NCI-H146 treated with DMSO at 0.1 percent for 48 hours (cell line): ENCODE measurements around the gene ATP6V0A1.
A peak's percentile ranks its signal among the peaks of the same experiment; 100 is the strongest.

ENCODE experiments used
- DNase-seq: peaks from one replicate; lab custom pipeline; 2025; ENCODE audit not compliant: unreplicated experiment; lab: John Stamatoyannopoulos, UW

Gene ATP6V0A1

DNA sequence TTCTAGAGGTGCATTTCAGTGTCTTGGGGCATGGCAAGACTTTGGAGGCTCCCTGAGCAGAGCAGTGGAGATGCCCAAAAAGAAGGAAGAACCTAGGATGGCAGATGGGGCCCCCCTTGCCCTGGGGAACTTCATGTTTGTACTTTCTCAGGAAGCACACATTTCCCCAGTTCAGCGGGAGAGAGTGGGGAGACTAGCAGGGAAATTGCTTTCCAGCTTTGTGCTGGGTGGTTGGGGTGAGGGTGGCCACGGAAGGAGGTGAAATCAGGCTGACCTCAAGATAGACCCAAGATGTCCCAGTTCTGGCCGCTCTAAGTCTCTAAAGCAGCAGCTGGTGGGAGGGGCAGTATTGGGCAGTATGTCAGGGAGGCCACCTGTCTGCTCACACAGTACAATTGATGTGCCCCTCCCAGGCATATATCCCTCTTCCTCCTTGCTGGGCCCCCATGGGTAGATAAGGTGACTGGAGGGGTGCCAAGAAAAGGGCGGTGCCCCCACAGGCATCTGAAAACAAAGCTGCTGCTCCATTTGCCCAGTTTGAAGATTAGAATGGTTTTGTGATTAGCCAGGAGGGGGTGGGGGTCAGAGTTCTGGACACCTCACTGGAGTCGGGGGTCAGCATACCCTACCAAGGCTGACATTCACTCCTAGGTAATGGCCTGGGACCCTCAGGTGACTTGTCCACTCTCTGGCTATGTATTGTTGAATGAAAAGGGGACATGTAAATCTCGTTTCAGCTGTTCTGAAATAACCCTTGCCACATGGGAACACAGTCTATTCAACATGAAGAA, 60.3 kb downstream of the ATP6V0A1 start:
- no peak for DNase-seq

DNA sequence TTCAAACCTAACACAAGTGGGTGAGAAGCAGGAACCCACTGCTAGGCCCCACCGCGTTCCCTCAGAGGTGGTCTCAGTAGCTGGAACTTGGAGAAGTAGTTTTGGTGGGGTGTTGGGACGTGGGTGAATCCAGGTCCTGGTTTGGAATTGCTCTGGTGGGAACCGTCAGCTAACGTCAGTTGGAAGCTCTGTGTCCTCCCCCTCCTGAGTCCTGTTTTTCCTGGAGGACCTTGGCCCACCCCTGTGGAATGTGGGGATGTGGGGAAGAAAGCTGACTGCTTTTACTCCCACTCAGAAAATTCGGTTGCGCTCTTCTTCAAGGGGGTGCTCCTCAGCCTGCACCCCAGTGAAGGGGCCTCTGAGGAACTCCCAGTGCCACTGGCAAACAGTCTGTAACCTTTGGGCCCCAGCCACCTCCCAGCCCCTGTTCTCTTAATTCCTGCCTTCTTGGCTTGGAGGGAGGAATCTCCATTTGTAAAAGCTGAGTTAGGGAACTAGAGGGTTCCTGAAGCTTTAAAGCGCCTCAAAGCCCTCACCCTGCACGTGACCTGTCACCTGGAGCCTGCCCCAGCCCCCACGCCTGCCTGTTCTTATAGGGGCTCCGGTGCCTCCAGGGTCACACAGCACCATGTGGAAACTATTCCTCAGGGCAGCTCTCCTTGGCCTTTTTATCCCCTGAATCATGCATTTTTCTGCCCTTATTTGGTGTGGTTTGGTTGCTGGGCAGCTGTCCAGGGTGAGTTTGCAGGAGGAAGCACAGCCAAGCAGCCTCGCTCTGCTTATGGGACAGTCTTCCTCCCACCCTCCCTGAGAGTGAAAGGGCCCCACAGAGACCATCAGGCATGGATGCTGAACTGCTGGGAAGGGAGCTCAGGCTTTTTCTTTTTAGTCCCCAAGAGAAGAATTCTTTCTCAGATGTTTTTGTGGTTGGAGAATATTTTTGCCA, 61.1 kb downstream of the ATP6V0A1 start:
- no peak for DNase-seq

DNA sequence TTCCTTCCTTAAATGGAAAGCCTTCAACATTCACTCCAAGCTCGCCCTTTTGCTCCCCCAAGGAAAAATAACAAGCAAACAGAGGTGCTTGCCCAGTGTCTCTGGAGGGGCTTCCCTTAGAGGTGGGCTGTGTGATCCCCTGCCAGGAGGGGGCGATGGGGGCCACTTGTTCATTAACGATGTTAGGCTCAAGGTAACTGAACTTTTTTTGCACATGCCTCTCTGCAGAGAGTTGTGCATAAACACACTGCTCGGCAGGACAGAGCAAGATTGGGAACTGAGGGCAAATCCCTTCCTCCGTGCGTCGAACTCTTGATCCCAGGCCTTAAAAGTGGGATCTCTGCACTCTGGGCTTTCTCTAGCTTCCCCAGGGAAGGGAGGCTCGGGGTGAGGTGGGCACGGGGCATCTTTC, 61.9 kb downstream of the ATP6V0A1 start:
- no peak for DNase-seq

DNA sequence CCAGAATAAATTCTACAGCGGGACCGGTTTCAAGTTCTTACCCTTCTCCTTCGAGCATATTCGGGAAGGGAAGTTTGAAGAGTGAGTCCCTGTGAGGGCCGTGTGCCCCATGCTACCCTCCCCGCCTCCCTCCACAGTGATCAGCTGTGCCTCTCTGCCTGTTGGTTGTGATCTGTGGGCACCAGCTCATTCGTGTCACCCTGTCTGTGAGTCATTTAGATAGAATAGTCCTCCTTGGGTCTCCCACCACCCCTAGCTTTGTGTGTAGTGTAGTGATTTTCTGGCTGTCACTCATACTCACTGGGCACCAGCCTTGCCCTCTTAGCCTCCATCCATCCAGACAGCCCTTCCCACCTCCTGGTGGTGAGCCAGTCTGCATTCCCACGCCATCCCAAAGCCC, 62.4 kb downstream of the ATP6V0A1 start:
- no peak for DNase-seq

DNA sequence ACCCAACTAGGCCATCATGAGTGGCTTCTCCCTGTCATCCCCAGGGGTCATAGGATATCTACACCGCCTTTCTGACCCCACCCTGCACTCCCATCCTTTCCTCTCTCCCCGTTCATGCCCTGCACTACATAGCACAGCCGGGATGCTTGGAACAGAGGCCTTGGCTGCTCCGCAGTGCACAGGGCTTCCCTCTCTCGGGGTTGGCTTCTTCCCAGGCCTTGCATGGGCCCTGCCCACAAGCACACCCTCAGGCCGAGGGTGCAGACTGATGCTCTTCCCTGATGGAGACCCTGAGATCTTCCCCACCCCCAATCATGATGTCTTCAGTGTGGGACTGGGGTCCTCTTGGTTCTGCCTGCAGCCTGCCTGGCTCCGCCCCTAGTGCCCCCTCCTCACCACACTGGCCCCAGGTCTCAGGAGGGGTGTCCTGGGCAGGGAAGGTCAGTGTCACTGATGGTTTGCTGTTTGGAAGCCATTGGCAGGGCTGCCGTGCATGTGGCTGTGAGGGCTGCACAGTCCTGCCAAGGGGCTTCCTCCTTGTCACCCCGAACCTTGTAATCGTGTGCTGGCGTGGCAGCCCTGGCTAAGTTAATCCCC, 63.1 kb downstream of the ATP6V0A1 start:
- DNase-seq: no peak

DNA sequence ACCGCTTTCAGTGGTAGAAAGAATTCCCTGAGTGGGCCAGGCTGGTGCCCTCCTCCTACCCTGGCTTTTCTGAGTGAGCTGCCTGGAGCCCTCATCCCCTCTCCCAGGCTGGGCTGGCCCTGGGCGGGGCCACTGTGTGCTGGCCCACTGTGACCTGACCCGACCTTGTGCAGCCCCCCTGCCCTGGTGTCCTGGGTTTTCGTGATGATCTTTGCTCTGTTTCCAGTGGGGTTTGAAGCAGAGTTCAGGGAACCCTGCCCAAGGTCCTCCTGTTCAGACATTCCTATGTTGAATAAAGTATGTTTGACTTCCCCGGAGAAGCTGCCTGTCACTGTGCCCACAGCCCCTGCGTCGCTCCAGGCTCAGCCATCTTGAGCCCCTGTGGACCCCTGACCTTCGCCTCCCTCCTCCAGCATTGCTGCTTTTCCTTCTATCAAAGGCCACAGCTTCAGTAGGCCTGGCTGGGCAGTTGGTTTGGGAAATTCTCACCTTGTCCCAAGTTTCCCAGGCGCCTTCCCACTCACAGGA, 63.6 kb downstream of the ATP6V0A1 start:
- DNase-seq: no peak

DNA sequence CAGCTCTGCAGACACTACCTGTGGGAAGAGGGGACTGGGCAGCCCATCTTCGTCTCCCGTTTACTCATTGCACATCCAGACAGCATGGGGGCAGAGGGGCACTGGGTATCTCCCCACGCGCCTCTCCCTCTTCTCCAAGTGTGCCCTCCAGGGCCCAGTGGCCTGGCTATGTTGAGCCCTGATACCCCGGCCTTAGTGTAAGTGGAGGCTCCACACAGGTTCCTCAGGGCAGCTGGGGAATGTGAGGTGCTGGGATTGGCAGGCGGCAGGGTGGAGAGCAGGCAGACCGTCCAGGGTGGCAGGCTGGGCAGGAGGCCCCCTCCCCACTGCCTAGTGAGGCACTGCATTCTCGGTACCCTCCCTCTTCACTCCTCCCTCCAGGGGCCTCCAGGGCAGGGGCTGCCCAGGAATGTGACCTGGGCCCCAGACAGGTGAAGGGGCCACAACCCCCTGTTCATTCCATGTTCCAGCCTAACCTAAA, 64.2 kb downstream of the ATP6V0A1 start:
- no peak for DNase-seq

DNA sequence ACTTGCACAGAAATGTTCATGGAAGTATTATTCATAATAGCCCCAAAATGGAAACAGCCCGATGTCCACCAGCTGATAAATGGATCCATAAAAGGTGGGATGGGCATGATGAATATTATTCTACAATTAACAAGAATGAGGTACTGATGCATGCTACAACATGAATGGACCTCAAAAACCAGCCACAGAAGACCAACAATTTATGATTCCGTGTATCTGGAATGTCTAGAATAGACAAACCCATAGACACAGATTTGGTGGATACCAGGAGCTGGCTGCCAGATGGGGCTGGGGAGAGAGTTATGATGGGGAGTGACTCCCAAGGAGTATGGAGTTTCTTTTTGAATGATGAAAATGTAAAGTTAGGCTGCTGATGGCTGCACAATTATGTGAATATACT, 66.5 kb downstream of the ATP6V0A1 start:
- DNase-seq: no peak

DNA sequence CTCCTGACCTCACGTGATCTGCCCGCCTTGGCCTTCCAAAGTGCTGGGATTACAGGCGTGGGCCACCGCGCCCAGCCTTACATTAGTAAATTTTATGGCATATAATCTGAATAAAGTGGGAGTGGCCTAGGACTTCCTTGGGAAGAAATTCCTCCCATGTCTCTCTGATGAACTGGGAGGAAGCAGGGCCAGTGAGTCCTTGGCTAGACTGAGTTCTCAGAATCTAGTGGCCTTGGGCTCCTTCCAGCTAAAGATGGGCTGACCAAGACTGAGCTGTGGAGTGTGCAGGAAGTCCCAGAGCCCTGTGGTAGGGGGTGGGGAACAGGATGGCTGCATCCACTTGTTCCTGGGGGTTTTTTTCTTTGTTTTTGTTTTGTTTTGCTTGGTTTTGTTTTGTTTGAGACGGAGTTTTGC, 67.4 kb downstream of the ATP6V0A1 start:
- no peak for DNase-seq

DNA sequence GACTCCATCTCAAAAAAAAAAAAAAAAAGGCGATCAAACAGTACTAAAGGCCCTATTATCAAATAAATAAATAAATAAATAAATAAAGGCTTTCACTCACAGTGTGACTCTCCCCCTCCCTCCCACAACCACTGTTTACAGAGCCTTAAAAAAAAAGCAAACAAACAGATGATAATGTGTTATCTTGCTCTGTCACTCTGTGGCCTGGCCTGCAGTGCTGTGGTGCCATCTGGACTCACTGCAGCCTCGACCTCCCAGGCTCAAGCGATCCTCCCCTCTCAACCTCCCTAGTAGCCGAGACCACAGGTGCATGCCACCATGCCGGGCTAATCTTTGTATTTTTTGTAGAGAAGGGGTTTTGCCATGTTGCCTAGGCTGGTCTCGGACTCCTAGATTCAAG, 69.3 kb downstream of the ATP6V0A1 start:
- DNase-seq: no peak

DNA sequence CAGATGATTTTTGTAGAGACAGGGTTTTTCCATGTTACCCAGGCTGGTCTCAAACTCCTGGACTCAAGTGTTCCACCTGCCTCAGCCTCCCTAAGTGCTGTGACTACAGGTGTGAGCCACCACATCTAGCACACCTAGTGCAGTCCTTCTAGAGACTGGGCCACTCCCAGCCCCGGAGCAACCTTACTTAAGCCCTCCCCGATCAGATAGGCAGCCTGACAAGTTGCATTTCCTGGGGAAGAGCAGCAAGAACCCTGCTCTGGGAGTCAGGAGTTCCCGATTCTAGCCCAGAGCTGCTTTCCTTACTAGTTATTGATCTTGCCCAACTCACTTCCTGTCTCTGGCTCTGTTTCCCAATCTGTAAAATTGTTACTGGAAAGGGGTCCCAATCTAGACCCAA, 70.4 kb downstream of the ATP6V0A1 start:
- DNase-seq: no peak

DNA sequence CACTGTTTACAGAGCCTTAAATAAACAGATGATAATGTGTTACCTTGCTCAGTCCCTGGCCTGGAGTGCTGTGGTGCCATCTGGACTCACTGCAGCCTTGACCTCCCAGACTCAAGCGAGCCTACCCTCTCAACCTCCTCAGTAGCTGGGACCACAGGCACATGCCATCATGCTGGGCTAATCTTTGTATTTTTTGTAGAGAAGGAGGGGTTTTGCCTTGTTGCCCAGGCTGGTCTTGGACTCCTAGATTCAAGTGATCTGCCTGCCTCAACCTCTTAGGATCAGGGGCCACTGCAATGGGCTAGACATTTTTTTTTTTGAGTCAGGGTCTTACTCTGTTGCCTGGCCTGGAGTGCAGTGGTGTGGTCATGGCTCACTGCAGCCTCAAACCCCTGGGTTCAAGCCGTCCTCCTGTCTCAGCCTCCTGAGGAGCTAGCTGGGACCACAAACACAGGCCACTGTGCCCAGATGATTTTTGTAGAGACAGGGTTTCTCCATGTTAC, 72.3 kb downstream of the ATP6V0A1 start:
- DNase-seq: peak; percentile 56

DNA sequence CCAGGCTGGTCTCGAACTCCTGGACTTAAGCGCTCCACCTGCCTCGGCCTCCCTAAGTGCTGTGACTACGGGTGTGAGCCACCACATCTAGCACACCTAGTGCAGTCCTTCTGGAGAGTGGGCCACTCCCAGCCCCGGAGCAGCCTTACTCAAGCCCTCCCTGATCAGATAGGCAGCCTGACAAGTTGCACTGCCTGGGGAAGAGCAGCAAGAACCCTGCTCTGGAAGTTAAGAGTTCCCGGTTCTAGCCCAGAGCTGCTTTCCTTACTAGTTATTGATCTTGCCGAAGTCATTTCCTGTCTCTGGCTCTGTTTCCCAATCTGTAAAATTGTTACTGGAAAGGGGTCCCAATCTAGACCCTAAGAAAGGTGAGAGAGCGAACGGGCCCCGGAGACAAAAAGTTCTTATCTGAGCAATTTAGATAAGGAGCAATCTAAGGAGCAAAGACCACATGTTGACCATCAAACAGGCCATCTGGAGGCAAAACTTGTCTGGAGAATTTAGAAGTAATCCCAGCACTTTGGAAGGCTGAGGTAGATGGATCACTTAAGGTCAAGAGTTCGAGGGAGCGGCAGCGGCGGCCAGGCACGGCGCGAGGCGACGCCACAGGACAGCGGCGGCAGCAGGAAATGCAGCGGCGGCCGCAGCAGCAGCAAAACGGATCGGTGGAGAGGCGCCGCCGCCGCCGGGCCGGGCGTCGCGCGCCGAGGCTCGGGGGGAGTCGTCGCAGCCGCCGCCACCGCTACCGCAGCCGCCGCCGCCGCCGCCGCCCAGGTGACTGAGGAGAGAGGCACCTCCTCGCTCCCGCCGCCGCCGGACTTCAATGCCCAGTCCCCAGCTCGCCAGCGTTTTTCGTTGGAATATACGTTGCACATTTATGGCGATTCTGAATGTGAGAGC, 73.0 kb downstream of the ATP6V0A1 start:
- no peak for DNase-seq

DNA sequence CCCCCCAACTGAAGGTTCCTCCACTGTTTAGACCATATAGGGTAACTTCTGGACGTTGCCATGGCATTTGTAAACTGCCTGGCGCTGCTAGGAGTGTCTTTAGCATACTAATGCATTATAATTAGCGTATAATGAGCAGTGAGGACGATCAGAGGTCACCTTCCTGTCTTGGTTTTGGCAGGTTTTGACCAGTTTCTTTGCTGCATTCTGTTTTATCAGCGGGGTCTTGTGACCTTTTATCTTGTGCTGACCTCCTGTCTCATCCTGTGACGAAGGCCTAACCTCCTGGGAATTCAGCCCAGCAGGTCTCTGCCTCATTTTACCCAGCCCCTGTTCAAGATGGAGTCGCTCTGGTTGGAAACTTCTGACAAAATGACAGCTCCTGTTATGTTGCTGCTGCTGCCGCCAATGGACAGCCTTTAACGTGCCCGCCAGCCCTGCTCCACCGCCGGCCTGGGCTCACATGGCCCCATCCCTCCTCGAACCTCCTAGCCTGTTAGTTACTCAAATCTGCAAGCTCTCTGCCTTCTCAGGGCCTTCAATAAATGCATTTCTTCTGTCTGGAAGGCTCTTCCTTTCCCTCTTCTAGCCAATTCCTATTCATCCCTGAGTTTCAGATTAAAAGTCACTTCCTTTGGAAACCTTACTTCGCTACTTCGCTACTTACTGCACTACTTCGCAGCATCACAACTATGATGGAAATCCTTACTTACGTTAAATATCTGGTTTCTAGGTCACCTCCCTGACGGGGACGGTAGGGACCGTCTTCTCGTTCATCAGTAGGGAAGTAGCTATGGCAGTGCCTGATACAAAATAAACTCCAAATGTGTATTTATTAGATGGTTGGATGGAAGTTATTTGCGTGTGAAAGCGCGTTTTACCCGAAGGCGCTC, 76.7 kb downstream of the ATP6V0A1 start:
- no peak for DNase-seq

DNA sequence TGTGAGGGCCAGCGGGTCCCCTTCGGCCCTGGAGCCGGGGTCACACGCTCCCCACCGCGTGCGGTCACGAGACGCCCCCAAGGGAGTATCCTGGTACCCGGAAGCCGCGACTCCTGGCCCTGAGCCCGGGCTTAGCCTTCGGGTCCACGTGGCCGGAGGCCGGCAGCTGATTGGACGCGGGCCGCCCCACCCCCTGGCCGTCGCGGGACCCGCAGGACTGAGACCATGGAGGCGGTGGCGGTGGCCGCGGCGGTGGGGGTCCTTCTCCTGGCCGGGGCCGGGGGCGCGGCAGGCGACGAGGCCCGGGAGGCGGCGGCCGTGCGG, 77.3 kb downstream of the ATP6V0A1 start, which contains the start of gene NAGLU:
TSS of gene NAGLU (plus strand) at position 194 of the 324 bp plus-strand sequence. CDS start at position 226, 32 bp downstream.
- DNase-seq: peak; percentile 59

DNA sequence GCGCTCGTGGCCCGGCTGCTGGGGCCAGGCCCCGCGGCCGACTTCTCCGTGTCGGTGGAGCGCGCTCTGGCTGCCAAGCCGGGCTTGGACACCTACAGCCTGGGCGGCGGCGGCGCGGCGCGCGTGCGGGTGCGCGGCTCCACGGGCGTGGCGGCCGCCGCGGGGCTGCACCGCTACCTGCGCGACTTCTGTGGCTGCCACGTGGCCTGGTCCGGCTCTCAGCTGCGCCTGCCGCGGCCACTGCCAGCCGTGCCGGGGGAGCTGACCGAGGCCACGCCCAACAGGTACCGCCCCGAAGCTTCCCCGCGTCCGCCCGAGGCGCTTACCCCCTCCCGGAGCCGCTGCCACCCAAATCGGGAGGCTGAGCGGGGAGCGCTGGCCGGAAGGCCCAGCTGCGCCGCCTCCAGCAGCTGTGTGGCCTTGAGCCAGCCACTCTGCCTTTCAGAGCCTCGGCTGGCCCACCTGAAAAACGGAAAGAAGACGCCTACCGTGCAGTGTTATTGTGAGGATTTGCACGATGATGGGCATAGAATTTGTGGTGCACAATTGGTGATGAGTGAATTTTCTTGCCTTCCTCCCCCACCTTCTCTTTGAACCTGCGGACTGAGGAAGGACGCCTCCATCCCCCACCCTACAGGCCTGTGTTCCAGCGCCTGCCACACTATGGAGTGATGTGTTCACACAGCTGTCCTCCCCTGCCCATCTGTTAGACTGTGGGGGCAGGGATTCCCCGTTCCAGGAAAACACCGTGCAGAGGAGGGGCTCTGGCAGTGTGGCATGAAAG, 77.9 kb downstream of the ATP6V0A1 start:
- peak; percentile 58 for DNase-seq

DNA sequence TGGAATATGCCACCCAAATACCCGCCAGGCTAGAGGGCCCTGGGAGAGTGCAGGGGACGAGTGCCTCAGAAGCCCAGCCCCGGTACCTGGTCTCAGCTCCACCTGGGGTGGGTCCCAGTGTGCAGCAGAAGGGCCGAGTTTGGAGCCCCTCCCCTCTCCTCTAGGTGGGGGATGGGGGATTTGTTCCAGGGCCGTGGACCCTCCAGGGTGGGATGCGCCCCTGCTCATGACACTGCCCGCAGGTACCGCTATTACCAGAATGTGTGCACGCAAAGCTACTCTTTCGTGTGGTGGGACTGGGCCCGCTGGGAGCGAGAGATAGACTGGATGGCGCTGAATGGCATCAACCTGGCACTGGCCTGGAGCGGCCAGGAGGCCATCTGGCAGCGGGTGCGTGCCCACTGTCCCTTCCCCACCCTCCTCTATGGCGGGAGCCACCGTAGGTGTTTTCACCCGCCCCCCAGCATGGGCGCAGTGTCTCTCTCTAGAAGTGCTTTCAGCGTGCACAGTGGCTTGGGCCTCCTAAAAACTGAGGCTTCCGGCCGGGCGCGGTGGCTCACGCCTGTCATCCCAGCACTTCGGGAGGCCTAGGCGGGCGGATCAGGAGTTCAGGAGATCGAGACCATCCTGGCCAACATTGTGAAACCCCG, 78.6 kb downstream of the ATP6V0A1 start:
- DNase-seq: no peak
